GM19468 (cell line): ENCODE results near the gene ZNF274.
"Not testable (repeated sequence)": the region's sequence is repeated elsewhere in the genome, so short reads cannot be mapped to it uniquely, and the experiment has no call there.

Experiments
- ATAC-seq: cut with Tn5 transposase; IDR thresholded peaks from one replicate; pipeline ENCODE4 v1.9.1; 2021; ENCODE audit warnings: mild to moderate bottlenecking, moderate library complexity, moderate number of reproducible peaks; ENCODE audit not compliant: unreplicated experiment; ENCODE audit errors: extremely low read depth

Gene ZNF274

DNA sequence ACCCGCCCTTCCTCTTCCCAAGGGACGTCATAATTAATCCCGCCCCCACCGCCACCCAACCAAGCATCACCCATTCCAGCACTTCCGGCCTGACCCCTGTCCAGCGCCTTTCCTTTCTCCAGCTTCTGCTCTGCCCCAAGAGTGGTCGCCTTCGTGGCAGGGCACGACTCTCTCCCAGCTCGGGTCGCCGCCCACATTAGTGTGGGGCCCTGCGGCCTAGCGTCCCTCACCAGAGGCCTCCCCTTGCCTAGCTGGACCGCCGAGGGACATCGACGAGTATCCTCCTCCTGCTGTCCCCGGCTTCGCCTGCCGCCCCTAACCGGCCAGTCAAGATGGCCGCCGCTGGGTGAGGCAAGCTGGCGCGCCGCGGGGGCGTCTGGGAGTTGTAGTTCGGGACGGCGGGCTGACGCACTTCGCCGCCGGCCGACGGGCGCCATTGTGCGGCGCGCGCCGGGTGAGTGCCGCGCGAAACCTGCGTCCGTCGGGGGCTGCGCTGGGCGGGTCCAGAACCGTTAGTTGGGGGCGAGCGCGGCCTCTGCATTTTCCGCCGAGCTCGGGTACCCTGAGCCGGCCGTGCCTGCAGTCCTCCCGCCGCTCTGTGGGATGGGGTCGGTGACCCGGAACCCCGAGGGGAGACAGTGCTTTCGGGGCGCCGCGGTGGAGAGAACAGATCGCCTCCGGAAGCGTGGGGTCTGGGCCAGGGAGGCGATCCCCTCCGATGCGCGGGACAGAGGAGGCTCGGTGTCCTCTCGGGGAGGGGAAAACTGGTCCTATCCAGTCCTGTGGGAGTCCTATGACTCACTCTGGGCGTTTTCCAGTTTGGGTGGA is at the start of gene ZNF274:
TSS of gene ZNF274 (plus strand) at position 73 of the 828 bp plus-strand sequence. CDS start 905 bp downstream, outside the sequence.
- ATAC-seq: peak; percentile 85

GRCh38 chr19:58134244-58134643 is 48.6 kb upstream of the ZNF274 start:
- ATAC-seq: no peak

DNA sequence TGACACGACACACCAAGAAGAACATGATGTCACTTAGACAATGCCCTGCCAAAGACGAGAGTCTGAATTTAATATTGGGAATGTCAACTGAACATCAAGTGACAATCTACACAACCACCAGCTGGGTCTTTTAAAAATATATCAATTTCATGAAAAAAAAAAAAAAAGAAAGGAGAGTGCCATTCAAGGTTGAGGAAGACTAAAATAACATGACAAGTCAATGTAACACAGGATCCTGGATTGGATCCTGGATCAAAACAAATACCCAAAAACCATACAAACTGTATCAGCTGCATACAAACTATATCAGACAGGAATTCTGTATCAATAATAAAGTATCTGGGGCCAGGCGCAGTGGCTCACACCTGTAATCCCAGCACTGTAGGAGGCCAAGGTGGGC is 37.0 kb upstream of the ZNF274 start:
- no peak for ATAC-seq

- ATAC-seq: not testable (repeated sequence)
Measured at GRCh38 chr19:58147475-58147874, 35.4 kb upstream of the ZNF274 start.

- ATAC-seq: peak; percentile 67
Measured at GRCh38 chr19:58150328-58150921, 32.4 kb upstream of the ZNF274 start, which contains the start of gene ZNF329. TSS of gene ZNF329 (minus strand) at chr19:58150789. CDS start at chr19:58129503, 21,286 bp downstream.

- ATAC-seq: no peak
Measured at GRCh38 chr19:58153386-58153785, 29.5 kb upstream of the ZNF274 start.

DNA sequence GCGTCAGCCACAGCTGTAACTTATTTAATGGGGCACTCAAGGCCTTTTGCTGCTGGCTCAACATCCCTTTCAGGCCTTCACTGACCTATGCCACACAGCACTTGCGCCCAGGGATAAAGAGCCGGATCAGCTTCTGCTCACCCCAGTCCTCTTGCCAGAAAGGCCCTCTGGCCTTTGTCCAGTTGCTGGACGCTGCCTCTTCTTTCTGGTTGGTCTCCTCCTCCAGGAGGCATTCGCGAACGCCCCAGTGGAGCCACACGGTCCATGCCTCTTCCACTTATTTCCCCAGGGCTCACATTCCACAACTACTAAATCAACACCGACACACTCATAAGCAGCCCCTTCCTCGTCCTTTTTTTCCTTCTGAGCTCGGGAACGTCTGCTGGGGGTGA is 28.6 kb upstream of the ZNF274 start:
- no peak for ATAC-seq

GRCh38 chr19:58154679-58155648 is 27.9 kb upstream of the ZNF274 start:
- peak; percentile 61 for ATAC-seq

DNA sequence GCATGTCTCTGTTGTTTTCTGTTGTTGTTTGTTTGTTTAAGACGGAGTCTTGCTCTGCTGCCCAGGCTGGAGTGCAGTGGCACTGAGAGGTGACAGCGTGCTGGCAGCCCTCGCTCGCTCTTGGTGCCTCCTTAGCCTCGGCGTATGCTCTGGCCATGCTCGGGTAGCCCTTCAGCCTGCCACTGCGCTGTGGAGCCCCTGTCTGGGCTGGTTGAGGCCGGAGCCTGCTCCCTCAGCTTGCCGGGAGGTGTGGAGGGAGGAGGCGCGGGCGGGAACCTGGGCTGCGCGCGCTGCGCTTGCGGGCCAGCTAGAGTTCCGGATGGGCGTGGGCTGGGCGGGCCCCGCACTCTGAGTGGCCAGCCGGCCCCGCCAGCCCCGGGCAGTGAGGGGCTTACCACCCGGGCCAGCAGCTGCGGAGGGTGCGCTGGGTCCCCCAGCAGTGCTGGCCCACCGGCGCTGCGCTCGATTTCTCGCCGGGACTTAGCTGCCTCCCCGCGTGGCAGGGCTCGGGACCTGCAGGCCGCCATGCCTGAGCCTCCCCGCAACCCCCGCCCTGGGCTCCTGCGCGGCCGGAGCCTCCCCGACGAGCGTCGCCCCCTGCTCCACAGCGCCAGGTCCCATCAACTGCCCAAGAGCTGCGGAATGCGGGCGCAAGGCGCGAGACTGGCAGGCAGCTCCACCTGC is 25.7 kb upstream of the ZNF274 start:
- ATAC-seq: no peak

DNA sequence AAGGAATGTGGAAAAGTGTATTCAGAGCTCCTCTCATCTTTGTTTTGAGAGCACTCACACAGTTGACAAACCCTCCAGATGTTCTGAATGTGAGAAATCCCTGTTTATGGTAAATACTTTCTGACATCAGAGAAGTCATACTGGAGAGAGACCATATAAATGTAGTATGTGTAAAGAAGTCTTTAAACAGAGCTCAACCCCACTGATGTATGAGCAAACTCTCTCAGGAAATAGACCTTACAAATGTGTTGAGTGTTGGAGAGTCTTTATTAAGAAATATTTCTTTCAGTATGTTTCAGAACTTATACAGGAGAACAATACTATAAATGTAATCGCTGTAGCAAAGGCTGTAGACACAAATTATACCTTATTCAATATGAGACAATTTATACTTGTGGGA is 16.6 kb upstream of the ZNF274 start:
- ATAC-seq: no peak

- no peak for ATAC-seq
Measured at GRCh38 chr19:58166708-58167280, 16.1 kb upstream of the ZNF274 start.

DNA sequence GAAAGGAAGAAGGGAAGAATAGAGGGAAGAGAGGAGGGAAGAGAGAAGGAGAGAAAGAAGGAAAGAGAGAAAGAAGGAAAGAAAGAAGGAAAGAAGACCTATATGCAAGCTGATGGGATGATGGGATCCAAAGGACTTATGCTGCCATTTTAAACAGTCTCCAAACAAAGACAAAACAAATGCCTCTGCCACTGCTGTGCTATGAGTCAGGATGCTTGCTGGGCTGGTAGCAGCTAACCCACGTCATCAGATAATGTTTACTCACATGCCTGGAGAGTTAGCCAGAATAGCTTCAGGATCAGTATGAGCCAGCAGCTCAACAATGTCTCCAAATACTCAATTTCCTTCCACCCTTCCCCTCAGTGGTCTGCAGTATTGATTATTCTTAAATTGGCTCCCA is 12.0 kb upstream of the ZNF274 start:
- no peak for ATAC-seq

GRCh38 chr19:58181902-58182576 is 822 bp upstream of the ZNF274 start:
- no peak for ATAC-seq

- no peak for ATAC-seq
Measured at GRCh38 chr19:58182577-58182988, 278 bp upstream of the ZNF274 start.

GRCh38 chr19:58183817-58184215 is 955 bp downstream of the ZNF274 start:
- no peak for ATAC-seq

GRCh38 chr19:58196901-58197616 is 14.2 kb downstream of the ZNF274 start:
- no peak for ATAC-seq

GRCh38 chr19:58203814-58204475 is 21.1 kb downstream of the ZNF274 start:
- ATAC-seq: no peak

DNA sequence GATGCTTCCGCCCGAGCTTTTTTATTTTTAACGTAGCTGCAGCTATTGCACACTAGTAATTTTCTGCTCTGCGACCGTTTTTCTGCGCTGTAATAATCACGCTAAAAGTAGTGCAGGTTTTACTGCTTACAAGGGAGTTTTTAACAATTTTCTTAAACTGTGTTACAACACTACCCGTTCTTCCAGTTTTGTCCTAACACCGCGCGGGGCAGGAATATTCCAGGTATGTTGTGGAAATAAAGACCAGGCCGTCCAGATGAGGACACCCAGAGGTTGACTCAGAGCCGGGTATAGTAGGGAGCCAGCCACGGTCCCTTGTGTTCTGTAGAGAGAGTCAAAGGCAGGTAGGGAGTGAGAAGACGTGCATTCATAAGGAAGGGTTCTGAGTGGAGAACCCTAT is 21.7 kb downstream of the ZNF274 start:
- ATAC-seq: no peak
